Measurements from ENCODE around the gene PNLIPRP1.
A peak's percentile ranks its signal among the peaks of the same experiment; 100 is the strongest.

PNLIPRP1 gene

DNA sequence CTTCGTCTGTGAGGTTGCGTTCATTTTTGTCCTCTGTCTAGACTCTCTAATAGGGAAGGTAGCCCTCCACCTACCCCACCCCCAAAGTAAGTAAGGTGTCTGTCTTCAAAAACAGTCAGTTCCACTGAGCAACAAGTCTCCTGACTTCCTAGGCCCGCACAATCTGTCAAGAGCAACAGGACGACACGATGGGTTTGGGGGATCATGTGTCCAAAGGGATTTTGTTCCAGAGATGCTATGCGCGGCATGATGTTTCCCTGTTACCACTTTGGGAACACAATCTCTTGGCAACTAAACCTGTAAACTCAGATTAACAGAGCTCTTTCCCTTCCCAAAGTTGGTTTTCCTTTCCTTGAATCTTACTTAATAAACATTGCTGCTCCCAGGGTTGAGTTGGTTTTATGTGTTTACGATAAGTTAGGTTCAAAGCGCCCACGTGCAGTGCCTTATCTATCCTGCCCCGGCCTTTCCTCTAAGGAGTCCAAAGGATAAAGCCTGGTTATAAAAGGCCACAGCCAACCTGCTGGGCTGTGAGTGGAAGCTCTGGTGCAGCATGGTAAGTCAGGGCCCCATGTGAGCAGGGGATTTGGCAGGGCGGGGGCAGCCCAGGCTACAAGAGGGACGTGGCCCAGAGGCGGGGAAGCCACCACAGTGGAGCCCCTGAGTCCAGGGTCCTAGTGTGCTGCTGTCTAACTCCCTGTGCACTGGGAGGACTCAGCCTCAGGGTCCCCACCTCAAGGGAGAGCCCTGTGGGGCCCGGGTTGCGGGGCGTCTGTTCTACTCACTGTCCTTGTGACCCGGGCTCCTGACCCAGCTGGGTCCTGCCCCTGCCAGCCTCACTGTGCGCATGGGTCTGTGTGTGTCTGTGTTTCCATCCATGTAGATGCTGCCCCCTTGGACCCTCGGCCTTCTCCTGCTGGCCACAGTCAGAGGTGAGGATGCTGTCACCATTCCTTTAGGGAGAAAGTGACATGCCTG is 30.0 kb downstream of the PNLIPRP1 start, which contains the start of gene PNLIPRP2:
Gene PNLIPRP2 (plus strand): TSS at position 531 of the 978 bp plus-strand sequence.
- H2AK5ac ChIP-seq (ENCODE audit: low read depth, low read length): peak within 1 kb of the TSS; percentile 66
- H4K8ac ChIP-seq (ENCODE audit: low read depth, low read length): no peak within 1 kb of the TSS
- no peak within 1 kb of the TSS for H3K27ac ChIP-seq (replicated peaks; ENCODE audit: low read length)
- H3K27me3 ChIP-seq (ENCODE audit: control insufficient read depth in 3 of 3, insufficient read depth in 3 of 3, low read depth in 1 of 3, low read length in 3 of 3): peaks cover 0 to 5% (median 0%) of the 10 kb centered on the region in 3 experiments
- no peak for DNase-seq (ENCODE audit: low spot score)
- peak within 1 kb of the TSS; percentile 36 for H2BK12ac ChIP-seq (ENCODE audit: low read length)
- no peaks in the 10 kb centered on the region for H3K36me3 ChIP-seq (replicated peaks in 1 of 2; ENCODE audit: control insufficient read depth in 2 of 2, insufficient read depth in 2 of 2, low read length in 2 of 2)
- no peaks in the 10 kb centered on the region for H3K9me3 ChIP-seq (replicated peaks in 1 of 2; ENCODE audit: control insufficient read depth in 2 of 2, insufficient read depth in 1 of 2, low read depth in 1 of 2, low read length in 2 of 2)
- no peak within 1 kb of the TSS for H2BK15ac ChIP-seq (ENCODE audit: low read length)
- H3K4ac ChIP-seq (ENCODE audit: low read length): no peak within 1 kb of the TSS
- H3K14ac ChIP-seq (ENCODE audit: low read length): no peak within 1 kb of the TSS
- no peak within 1 kb of the TSS for H2BK5ac ChIP-seq (ENCODE audit: low read length)
- no peak within 1 kb of the TSS for H3K4me2 ChIP-seq (ENCODE audit: insufficient read depth, low read length, poor library complexity, severe bottlenecking)
- peak within 1 kb of the TSS; percentile 40 for H3K18ac ChIP-seq (ENCODE audit: low read length)
- no peak within 1 kb of the TSS for H3K9ac ChIP-seq (ENCODE audit: low read depth, low read length, poor library complexity)
- no peak within 1 kb of the TSS for H3K23ac ChIP-seq (ENCODE audit: low read depth, low read length, poor library complexity)
- no CpG with 5 or more reads among the region's 20 CpGs for WGBS, 2 donors (ENCODE audit: extremely low coverage in 2 of 2, insufficient read length in 2 of 2, insufficient replicate concordance in 1 of 2)
- no peaks in the 10 kb centered on the region for H3K79me1 ChIP-seq (ENCODE audit: low read depth, low read length)
- H2AFZ ChIP-seq (ENCODE audit: low read length): no peak within 1 kb of the TSS
- H4K91ac ChIP-seq (ENCODE audit: low read depth, low read length, poor library complexity): no peak within 1 kb of the TSS
- no peak within 1 kb of the TSS for H2BK120ac ChIP-seq (ENCODE audit: low read depth, low read length)
- no peaks in the 10 kb centered on the region for H3K4me1 ChIP-seq (ENCODE audit: control insufficient read depth in 2 of 2, insufficient read depth in 1 of 2, low read depth in 1 of 2, low read length in 2 of 2)
- no peak within 1 kb of the TSS for H3K4me3 ChIP-seq (ENCODE audit: low read length in 2 of 2)

DNA sequence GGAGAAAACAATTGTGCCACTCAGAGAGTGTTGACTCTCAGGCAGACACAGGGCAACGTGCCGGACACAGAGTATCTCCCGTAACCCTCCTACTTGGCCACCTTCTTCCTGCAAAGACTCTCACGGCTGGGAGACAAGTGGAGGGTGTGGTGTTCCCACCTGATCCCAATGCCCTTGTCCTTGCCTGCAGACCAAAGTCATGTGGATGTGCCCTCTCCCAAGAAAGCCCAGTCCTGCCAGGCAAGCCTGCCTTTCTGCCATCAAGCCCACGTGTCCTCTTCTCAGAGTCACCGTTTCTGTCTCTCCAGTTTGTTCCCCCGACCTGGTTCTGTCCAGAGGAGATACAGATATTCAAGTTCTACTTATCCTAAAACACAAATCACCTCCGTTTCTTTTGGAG is 30.7 kb downstream of the PNLIPRP1 start:
- no peaks in the 10 kb centered on the region for H3K4me1 ChIP-seq (ENCODE audit: control insufficient read depth in 2 of 2, insufficient read depth in 1 of 2, low read depth in 1 of 2, low read length in 2 of 2)
- H2AK5ac ChIP-seq (ENCODE audit: low read depth, low read length): peak overlapping the region; percentile 66
- WGBS, 2 donors (ENCODE audit: extremely low coverage in 2 of 2, insufficient read length in 2 of 2, insufficient replicate concordance in 1 of 2): no CpG with 5 or more reads among the region's 8 CpGs
- H3K23ac ChIP-seq (ENCODE audit: low read depth, low read length, poor library complexity): no peak overlapping the region
- no peak overlapping the region for H2BK5ac ChIP-seq (ENCODE audit: low read length)
- no peak overlapping the region for H3K4me3 ChIP-seq (ENCODE audit: low read length in 2 of 2)
- H2BK12ac ChIP-seq (ENCODE audit: low read length): peak overlapping the region; percentile 36
- no peak overlapping the region for H3K4me2 ChIP-seq (ENCODE audit: insufficient read depth, low read length, poor library complexity, severe bottlenecking)
- H2BK120ac ChIP-seq (ENCODE audit: low read depth, low read length): no peak overlapping the region
- no peak overlapping the region for H4K91ac ChIP-seq (ENCODE audit: low read depth, low read length, poor library complexity)
- H3K9ac ChIP-seq (ENCODE audit: low read depth, low read length, poor library complexity): no peak overlapping the region
- H2BK15ac ChIP-seq (ENCODE audit: low read length): no peak overlapping the region
- no peak overlapping the region for H3K27ac ChIP-seq (replicated peaks; ENCODE audit: low read length)
- no peaks in the 10 kb centered on the region for H3K79me1 ChIP-seq (ENCODE audit: low read depth, low read length)
- H3K18ac ChIP-seq (ENCODE audit: low read length): peak overlapping the region; percentile 40
- H3K36me3 ChIP-seq (replicated peaks in 1 of 2; ENCODE audit: control insufficient read depth in 2 of 2, insufficient read depth in 2 of 2, low read length in 2 of 2): no peaks in the 10 kb centered on the region
- H4K8ac ChIP-seq (ENCODE audit: low read depth, low read length): no peak overlapping the region
- peaks cover 0 to 12% (median 0%) of the 10 kb centered on the region in 3 experiments for H3K27me3 ChIP-seq (ENCODE audit: control insufficient read depth in 3 of 3, insufficient read depth in 3 of 3, low read depth in 1 of 3, low read length in 3 of 3)
- no peaks in the 10 kb centered on the region for H3K9me3 ChIP-seq (replicated peaks in 1 of 2; ENCODE audit: control insufficient read depth in 2 of 2, insufficient read depth in 1 of 2, low read depth in 1 of 2, low read length in 2 of 2)
- H2AFZ ChIP-seq (ENCODE audit: low read length): no peak overlapping the region
- H3K4ac ChIP-seq (ENCODE audit: low read length): no peak overlapping the region
- no peak overlapping the region for H3K14ac ChIP-seq (ENCODE audit: low read length)
- DNase-seq (ENCODE audit: low spot score): no peak

DNA sequence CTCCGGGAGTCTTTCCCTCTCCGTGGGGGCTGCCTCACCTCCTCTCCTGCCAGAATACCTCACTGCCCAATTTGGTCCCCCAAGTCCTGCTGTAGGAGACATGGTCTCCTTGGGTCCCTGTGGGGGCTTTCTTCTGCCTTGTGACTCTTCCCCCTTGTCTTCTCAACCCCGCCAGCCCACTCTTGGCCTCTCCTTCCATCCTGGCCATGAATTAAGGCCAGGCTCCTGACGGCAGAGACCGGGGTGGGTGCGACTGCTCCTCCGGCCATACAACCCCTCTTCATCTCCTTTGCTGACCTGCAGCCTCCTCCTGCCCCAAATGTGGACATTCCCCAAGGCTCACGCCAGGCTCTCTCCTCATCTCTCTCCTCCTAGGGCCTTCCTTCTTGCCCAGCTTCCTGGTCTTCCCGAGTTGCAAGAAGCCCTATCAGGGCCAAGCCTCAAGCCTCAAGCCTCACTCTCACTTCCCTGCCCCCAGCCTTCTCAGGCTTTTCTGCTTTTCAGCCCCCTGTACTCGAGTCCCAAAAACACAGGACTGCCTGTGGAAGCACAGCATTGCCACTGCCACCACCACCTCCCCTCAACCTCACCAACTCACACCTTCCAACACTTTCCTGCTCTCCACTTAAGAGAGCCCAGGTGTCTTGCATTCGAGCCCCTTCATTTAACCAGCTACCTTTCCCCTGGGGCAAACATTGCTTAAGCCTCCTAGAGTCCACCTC is 31.3 kb downstream of the PNLIPRP1 start:
- Histone ChIP-seq H2AK5ac (ENCODE audit: low read depth, low read length) (peak overlapping the region; percentile 8), H2BK15ac (ENCODE audit: low read length) (no peak overlapping the region), H3K18ac (ENCODE audit: low read length) (peak overlapping the region; percentile 40)

DNA sequence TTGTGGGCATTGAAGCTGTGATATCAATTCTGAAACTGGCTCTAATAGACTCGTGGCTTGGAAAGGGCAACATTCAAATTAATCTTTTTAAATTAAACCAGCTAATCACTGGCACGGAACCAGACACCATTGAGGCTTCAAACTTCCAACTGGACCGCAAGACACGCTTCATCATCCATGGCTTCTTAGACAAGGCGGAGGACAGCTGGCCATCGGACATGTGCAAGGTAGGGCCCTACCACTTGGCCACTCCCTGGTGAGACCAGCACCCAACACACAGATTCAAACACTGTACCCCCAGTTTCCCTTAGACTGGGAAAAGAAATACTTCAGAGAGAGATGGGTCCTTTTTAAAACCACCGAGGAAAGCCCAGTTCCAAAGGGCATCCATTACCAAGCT is 35.1 kb downstream of the PNLIPRP1 start:
- Histone ChIP-seq H3K18ac (ENCODE audit: low read length) (no peak overlapping the region), H3K4me2 (ENCODE audit: insufficient read depth, low read length, poor library complexity, severe bottlenecking) (no peak overlapping the region), H3K9ac (ENCODE audit: low read depth, low read length, poor library complexity) (no peak overlapping the region), H2BK12ac (ENCODE audit: low read length) (no peak overlapping the region), H2BK120ac (ENCODE audit: low read depth, low read length) (no peak overlapping the region), H2AFZ (ENCODE audit: low read length) (no peak overlapping the region), H4K91ac (ENCODE audit: low read depth, low read length, poor library complexity) (no peak overlapping the region), H3K4me3 (ENCODE audit: low read length in 2 of 2) (no peak overlapping the region), H3K4ac (ENCODE audit: low read length) (no peak overlapping the region), H3K4me1 (ENCODE audit: control insufficient read depth in 2 of 2, insufficient read depth in 1 of 2, low read depth in 1 of 2, low read length in 2 of 2) (peaks cover 0 to 4% of the 10 kb centered on the region in 2 donors), H3K36me3 (replicated peaks in 1 of 2; ENCODE audit: control insufficient read depth in 2 of 2, insufficient read depth in 2 of 2, low read length in 2 of 2) (no peaks in the 10 kb centered on the region), H2BK15ac (ENCODE audit: low read length) (no peak overlapping the region), H3K9me3 (replicated peaks in 1 of 2; ENCODE audit: control insufficient read depth in 2 of 2, insufficient read depth in 1 of 2, low read depth in 1 of 2, low read length in 2 of 2) (no peaks in the 10 kb centered on the region), H3K79me1 (ENCODE audit: low read depth, low read length) (no peaks in the 10 kb centered on the region), H3K23ac (ENCODE audit: low read depth, low read length, poor library complexity) (no peak overlapping the region), H3K27me3 (ENCODE audit: control insufficient read depth in 3 of 3, insufficient read depth in 3 of 3, low read depth in 1 of 3, low read length in 3 of 3) (peaks cover 0 to 35% (median 0%) of the 10 kb centered on the region in 3 experiments), H3K14ac (ENCODE audit: low read length) (no peak overlapping the region), H3K27ac (replicated peaks; ENCODE audit: low read length) (no peak overlapping the region), H4K8ac (ENCODE audit: low read depth, low read length) (no peak overlapping the region), H2AK5ac (ENCODE audit: low read depth, low read length) (no peak overlapping the region), H2BK5ac (ENCODE audit: low read length) (no peak overlapping the region)
- WGBS, 2 donors (ENCODE audit: extremely low coverage in 2 of 2, insufficient read length in 2 of 2, insufficient replicate concordance in 1 of 2): no CpG with 5 or more reads among the region's 7 CpGs
- DNase-seq (ENCODE audit: low spot score): no peak

More for the DNA sequence above, 31.3 kb downstream of the PNLIPRP1 start:
- no peak for DNase-seq (ENCODE audit: low spot score)
- Histone ChIP-seq H3K79me1 (ENCODE audit: low read depth, low read length) (no peaks in the 10 kb centered on the region), H3K4me2 (ENCODE audit: insufficient read depth, low read length, poor library complexity, severe bottlenecking) (no peak overlapping the region), H2AFZ (ENCODE audit: low read length) (no peak overlapping the region), H3K27ac (replicated peaks; ENCODE audit: low read length) (no peak overlapping the region), H3K4ac (ENCODE audit: low read length) (no peak overlapping the region), H3K4me3 (ENCODE audit: low read length in 2 of 2) (no peak overlapping the region), H3K27me3 (ENCODE audit: control insufficient read depth in 3 of 3, insufficient read depth in 3 of 3, low read depth in 1 of 3, low read length in 3 of 3) (peaks cover 0 to 19% (median 0%) of the 10 kb centered on the region in 3 experiments), H4K8ac (ENCODE audit: low read depth, low read length) (no peak overlapping the region), H3K9ac (ENCODE audit: low read depth, low read length, poor library complexity) (no peak overlapping the region), H3K14ac (ENCODE audit: low read length) (no peak overlapping the region), H3K36me3 (replicated peaks in 1 of 2; ENCODE audit: control insufficient read depth in 2 of 2, insufficient read depth in 2 of 2, low read length in 2 of 2) (no peaks in the 10 kb centered on the region), H3K4me1 (ENCODE audit: control insufficient read depth in 2 of 2, insufficient read depth in 1 of 2, low read depth in 1 of 2, low read length in 2 of 2) (no peaks in the 10 kb centered on the region), H2BK120ac (ENCODE audit: low read depth, low read length) (no peak overlapping the region), H4K91ac (ENCODE audit: low read depth, low read length, poor library complexity) (no peak overlapping the region), H3K9me3 (replicated peaks in 1 of 2; ENCODE audit: control insufficient read depth in 2 of 2, insufficient read depth in 1 of 2, low read depth in 1 of 2, low read length in 2 of 2) (no peaks in the 10 kb centered on the region), H2BK12ac (ENCODE audit: low read length) (no peak overlapping the region), H2BK5ac (ENCODE audit: low read length) (no peak overlapping the region), H3K23ac (ENCODE audit: low read depth, low read length, poor library complexity) (no peak overlapping the region)
- WGBS, 2 donors (ENCODE audit: extremely low coverage in 2 of 2, insufficient read length in 2 of 2, insufficient replicate concordance in 1 of 2): no CpG with 5 or more reads among the region's 11 CpGs
